Measurements from ENCODE around the gene MS4A1.
"Not testable (repeated sequence)": the region's sequence is repeated elsewhere in the genome, so short reads cannot be mapped to it uniquely, and the experiment has no call there.

MS4A1 gene

GRCh38 chr11:60502221-60502775, 46.7 kb downstream of the MS4A1 start:
- no peak for DNase-seq (ENCODE audit: low read depth, low spot score)

GRCh38 chr11:60504219-60504905, 48.7 kb downstream of the MS4A1 start:
- DNase-seq (ENCODE audit: low read depth, low spot score), result no peak

- not testable (repeated sequence) for DNase-seq (ENCODE audit: low read depth, low spot score)
Measured at GRCh38 chr11:60509609-60510008, 54.0 kb downstream of the MS4A1 start.

GRCh38 chr11:60510209-60510608, 54.6 kb downstream of the MS4A1 start:
- DNase-seq (ENCODE audit: low read depth, low spot score), result not testable (repeated sequence)

- DNase-seq (ENCODE audit: low read depth, low spot score), result no peak
Measured at GRCh38 chr11:60511393-60511792, 55.7 kb downstream of the MS4A1 start.

- DNase-seq (ENCODE audit: low read depth, low spot score), result no peak
Measured at GRCh38 chr11:60512651-60513225, 57.1 kb downstream of the MS4A1 start.

GRCh38 chr11:60513496-60514460, 58.1 kb downstream of the MS4A1 start:
- DNase-seq (ENCODE audit: low read depth, low spot score), result no peak

GRCh38 chr11:60515144-60515855, 59.7 kb downstream of the MS4A1 start, which contains the start of gene MS4A13:
MS4A13 (plus strand) TSS chr11:60515392; CDS start chr11:60518084, 2,692 bp downstream.
- no peak for DNase-seq (ENCODE audit: low read depth, low spot score)

Measured in activated CD4-positive, CD25-positive, alpha-beta regulatory T cell treated with anti-CD3 and anti-CD28 coated beads, Interleukin-2, amount 50 U/mL, for 16 hours (primary cell).